HG03558 (cell line): ENCODE results near the gene HNF1A.

Experiments
- ATAC-seq: cut with Tn5 transposase; IDR thresholded peaks from one replicate; pipeline ENCODE4 v1.9.1; 2021; ENCODE audit warnings: moderate number of reproducible peaks; ENCODE audit not compliant: unreplicated experiment; ENCODE audit errors: extremely low read depth

Gene HNF1A

DNA sequence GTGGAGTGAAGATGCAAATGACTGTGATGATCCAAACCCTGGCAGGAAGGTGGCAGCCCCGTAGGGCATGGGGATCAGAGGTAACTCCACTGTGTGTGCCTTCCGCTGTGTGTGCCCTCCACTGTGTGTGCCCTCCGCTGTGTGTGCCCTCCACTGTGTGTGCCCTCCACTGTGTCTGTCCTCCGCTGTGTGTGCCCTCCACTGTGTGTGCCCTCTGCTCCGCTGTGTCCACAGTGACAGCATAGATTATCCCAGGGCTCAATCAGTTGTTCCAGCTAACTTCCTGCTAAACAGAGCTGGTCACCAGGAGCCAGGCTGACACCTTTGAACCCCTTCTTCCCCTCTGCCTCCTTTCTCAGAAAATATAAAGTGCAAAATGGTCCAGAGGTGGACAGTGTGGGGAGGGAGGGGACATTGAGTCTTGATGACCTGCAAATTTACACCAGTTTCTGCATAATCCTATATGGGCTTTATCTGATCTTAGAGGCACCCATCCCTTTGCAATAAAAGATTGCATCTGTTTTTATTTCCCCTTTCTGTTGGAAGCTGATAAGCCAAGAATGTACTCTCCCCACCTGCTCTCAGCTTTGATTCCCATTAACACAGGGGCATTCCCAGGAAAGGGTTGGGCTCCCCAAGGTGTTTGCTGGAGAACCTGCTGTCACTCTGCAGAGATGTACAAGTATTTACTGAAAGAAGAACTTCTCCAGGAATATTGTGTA, 21.6 kb upstream of the HNF1A start:
- ATAC-seq: no peak

DNA sequence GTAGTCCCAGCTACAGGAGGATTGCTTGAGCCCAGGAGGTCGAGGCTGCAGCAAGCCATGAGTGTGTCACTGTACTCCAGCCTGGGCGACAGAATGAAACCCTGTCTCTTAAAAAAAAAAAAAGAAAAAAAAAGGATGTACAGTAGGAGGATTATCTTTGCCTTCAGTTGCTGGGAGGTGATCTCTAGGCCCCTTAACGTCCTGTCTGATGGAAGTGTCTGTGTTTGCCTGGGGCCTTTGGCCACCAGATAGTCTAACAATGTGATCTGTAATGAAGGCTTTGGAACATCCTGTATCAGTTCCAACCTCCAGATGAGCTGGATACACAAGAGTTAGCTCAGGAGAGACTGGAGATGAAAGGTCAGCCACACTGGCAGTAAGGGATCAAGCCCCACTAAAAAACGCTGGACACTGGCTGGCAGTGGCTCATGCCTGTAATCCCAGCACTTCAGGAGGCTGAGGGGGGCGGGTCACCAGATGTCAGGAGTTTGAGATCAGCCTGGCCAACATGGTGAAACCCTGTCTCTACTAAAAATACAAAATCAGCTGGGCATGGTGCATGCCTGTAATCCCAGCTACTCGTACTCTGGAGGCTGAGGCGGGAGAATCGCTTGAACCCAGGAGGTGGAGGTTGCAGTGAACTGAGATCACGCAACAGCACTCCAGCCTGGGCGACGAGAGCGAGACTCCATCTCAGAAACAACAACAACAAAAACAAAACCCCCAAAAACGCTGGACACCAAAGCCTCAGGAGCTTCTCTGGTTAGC, 19.0 kb upstream of the HNF1A start:
- ATAC-seq: no peak

DNA sequence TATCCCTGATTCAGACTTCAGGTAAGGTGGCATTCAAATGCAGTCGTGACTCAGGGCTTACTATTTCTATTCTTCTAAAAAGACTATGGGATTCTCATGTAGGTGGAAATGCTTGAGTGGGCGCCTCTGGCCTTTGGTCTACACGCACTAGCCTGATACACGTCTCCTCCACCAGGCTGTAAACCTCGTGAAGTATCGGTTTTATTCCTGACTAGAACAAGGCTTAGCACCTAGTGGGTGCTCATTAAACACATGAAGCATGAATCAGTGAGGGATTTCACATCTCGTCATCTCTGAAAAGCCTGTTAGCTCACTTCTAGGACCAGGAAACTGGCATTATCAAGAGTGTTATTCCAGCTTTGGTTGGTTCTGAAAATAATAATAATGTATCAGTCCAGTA, 17.7 kb upstream of the HNF1A start:
- no peak for ATAC-seq

DNA sequence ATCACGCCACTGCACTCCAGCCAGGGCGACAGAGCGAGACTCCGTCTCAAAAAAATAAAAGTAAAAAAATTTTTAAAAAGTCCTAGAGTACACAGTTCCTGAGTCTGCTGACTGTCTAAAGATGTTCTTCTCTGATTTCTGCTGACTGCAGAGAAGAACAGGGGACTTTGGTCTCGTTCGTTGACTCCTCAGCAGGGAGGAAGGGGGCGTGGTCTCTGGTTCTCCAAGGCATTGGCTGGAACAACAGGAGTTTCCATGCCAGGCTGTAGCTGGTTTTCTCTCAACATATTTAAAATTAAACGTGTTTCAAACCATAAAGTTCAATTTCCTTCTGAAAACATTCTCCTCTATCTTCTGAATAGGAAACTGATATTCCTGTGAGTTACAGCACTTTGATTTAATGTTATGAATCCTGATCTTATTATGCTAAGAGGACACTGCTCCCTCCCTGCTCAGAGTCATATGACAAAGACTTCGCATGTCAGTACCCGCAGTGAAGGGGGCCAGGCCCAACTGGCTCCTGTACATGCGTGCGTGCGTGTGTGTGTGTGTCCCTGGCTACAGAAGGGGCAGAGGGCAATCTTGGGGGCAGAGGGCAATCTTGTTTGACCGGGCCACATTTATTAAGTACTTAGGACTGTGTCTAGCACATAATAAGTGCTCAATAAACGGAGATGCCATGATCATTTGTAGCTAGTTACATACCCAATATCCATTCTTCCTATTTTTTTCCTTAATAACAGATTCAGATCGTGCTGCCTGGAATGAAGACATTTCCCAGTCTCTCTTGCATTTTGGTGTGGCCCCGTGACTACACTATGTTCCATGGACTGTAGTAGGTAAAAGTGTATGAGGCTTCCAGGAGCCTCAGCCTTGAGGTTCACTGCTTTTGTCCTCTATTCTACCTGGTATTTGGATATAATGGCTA, 16.5 kb upstream of the HNF1A start:
- ATAC-seq: no peak

DNA sequence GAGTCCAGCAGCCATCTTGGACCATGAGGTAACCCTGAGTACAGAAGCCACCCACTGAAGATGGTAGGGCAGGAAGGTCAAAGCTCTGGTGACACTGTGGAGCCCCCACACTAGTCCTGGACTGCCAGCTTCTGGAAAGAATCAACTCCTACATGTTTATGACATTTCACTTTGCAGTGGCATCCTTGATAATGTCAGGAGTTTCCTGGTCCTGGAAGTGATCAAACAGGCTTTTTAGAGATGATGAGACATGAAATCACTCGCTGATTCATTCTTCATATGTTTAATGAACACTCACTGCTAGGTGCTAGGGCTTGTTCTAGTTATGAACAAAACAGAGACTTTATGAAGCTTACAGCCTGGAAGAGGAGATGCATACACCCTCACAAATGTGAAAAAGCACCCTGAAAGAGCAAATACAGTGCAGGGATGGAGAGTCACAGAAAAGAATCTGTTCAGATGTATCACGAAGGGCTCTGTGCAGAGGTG, 15.8 kb upstream of the HNF1A start:
- no peak for ATAC-seq

DNA sequence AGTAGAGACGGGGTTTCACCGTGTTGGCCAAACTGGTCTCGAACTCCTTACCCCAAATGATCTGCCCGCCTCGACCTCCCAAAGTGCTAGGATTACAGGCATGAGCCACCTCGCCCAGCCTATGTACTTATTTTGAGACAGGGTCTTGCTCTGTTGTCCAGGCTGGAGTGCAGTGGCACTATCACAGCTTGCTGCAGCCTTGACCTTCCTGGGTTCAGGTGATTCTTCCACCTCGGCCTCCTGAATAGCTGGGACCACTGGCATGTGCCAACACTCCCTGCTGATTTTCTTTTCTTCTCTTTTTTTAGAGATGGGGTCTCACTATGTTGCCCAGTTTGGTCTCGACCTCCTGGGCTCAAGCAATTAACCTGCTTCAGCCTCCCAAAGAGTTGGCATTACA, 14.0 kb upstream of the HNF1A start:
- ATAC-seq: no peak

DNA sequence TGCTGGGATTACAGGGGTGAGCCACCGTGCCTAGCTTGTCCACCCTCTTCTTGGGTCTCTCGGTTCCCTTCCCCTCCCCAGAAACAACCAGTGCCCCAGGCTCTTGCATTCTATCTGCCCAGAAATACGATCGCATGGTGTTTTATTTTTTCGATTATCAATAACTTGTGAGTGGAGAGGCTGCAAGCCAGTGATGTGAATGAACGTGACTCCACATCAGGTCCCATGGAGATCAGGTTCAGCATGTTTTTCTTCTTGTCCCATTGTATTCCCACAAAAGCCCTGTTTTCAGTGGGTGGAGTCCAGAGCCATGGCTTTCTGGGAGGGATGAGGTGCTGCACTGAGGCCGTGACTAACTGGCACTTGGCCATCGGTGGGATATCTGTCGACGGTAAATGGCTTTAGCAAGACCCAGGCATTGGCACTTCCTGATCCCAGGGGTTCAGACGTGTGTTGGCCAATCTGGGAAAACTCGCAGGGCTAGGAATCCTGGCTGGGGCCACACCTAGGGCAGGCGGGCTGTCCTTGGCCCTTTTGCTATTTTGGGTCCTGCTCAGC, 12.7 kb upstream of the HNF1A start:
- no peak for ATAC-seq

DNA sequence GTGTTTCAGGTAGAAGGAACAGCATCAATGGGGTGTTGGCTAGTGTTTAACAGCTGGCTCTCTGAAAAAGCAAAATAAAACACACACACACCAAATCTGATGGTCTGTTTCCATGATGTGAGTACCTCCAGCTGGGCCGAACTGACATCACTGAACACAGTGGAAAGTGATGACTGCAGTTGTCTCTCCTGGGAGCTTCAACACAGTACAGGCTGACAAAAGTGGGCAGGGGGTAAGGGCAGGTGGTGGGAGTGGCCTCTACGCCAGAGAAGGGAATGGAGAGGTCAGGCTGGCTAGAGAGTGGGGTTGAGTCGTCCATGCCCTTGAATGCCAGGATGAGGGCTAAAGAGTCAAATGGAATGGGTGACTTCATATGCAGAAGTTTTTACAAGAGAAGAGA, 8.0 kb upstream of the HNF1A start:
- no peak for ATAC-seq

DNA sequence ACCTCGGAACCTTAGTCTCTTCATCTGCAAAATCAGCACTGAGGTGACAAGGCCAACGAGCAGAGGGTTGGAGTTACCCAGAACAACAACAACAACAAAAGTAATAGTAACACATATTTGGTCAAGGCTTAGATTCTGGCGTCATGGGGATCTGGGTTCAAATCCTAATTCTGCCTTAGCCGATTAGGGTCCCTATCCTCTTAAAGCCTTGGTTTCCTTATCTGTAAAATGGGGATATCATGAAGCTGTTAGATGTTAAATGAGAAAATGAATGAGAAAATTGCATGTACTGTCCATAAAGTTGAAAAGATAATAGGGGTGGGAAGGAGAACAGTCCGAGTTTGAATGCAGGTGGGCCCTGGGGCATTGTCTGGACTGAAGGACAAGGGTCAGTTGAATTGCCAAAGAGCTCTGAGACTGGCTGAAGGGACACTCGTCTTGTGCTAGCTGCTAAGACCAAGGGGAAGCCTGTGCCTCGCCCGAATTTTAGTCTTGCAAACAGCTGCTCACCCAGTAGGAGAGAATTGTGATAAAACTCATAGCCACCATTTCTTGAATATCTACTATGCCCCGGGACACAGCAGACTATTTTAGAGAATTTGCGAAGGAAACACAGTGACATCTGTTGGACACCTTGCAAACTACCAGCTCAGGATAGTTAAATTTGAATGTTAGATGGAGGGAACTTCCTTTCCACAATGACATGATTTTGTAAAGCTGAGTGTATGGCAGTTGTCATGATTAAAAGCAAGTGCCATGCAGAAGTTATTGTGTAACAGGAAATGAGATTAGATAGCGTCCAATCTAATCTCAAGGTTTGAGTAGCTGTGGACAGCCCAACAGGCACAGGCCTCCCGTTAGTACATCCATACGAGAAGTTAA, 6.8 kb upstream of the HNF1A start:
- no peak for ATAC-seq

DNA sequence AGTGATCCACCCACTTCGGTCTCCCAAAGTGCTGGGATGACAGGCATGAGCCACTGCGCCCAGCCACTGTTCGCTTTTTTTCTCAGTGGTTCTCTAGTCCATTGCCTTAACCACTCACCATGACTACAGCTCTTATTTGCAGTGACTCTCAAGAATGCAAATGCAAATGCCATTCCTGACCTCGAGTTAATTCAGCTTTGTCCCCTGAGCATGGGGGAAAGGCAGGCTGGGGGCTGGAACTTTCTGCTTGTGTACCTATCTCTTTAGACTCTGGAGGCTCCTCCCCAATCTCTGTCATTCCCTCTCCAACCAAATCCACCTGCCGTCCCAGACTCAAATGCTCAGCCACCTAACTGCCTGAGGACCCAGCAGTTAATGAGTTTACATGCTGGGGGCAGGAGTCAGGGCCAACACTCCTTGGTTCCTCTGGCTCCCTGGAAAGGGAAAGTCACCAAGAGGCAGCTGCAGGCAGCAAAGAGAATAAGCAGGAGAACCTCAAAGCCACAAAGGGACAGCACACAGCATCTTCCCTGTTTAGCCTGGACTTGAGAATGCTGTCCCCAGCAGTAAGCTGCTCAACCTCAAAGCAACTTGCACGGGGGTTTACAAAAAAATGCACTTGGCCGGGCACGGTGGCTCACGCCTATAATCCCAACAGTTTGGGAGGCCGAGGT, 5.3 kb upstream of the HNF1A start:
- no peak for ATAC-seq

DNA sequence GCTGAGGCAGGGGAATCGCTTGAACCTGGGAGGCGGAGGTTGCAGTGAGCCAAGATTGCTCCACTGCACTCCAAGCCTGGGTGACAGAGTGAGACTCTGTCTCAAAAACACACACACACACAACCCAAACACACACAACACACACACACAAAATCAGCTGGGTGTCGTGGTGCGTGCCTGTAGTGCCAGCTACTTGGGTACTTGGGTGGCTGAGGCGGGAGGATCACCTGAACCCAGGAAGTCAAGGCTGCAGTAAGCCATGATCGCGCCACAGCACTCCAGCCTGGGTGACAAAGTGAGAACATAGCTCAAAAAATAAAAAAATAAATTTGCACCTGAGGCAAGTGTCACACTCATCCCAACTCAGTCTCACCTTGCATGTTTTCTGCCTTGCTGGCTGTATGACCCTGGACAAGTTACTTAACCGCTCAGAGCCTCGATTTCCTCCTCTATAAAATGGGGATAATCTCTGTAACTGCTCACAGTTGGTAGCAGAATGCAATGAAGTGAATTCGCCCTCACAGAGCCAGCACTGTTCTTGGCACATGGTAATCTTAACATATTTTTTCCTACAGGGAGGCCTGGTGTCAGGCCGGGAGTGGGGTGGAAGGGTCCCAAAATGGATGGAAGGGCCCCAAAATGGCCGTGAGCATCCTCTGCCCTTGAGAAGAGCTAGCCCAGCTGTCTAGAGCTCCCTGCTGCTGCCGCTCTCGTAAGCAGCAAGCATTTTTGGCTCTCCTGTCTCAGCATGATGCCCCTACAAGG, 630 bp upstream of the HNF1A start:
- no peak for ATAC-seq

DNA sequence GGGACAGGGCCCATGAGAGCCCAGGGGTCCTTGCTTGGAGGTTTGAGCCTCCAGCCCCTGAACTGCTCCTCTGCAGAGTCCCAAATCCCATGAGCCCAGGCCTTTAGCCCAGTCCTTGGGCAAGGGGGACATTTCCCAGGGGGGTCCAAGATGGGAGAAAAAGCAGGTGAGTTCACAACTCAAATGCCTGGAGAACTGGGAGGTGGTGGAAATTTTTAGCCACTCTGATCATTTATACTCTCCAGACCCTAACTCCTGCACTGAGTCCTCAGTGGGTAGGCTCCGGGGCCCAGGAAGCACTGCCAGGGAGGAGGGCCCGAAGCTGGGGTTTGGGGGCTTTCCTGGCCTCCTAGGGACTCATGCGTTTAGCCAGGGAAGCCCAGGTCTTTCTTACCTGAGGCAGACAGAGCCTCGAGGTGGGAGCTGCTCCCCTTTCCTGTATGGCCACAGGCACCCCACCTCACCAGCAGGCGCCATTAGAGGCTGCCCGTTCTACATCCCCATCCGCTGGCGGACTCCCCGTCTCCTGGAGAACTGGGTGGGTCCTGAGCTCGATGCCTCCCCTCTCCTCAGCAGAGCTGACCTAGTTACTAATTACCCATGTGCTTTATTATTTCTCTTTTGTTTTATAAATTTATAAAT, 998 bp downstream of the HNF1A start:
- no peak for ATAC-seq

DNA sequence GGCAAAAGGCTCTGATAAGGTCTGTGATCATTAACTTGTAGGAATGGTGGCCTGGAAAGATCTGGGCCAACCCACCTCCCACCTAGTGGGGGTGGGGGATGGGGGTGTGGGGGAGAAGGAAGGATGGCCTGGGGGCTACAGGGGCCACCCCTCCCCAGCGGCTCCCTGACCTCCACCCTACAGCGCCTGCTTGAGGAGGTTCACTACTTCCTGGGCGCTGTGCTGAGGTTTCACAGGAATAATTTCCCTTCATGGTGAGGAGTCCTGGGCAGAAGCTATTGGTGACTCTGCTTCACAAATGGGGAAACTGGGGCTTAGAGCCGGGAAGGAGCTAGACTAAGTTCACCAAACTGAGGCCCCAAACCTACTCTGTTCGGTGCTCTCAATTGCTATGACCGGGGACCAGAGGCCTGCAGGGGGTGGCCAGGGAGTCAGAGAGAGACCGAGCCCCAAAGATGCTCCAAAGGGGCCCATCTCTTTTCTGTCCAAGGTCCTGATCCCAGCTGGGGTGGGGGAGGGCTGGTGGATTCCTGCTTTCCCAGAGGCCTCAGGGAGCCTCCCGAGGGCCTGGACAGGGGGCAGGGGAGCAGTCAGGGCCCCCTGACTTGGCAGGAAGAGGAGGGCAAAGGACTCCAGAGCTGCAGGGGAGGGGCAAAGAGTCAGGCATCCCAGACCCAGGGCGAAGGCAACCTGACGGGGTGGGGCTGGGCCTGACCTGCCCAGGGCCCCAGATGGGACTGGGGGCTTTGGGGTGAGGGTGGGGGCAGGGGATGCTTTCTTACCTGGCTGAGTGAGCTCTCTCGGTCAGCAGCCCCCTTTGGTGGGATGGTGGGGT, 1.7 kb downstream of the HNF1A start:
- no peak for ATAC-seq

DNA sequence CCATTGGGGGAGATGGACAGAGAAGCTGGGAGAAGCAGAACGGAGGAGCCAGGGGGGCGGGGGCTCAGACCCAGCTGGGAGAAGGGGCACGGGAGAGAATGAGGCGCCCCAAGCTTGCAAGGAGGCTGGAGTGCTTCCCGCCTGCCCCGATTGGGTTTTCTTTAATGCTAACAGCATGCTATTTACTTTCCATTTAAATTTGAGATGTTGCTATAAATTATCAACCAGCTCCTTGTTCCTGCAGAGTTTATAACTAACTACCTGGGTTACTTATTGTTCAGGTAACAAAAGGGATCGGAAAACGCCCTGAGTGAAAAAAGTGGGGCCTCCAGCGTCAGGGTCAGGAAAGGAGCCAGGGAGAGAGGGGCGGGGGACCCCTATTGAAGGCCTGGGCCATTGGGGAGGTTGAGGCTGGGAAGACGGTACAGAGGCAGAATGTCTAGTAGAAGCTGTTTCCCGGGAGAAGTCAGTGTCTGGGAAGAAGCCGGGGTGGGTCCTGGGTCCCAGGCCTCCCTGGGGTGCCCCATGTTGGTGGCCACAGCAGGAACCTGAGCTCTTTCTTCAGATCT, 2.5 kb downstream of the HNF1A start:
- ATAC-seq: no peak

DNA sequence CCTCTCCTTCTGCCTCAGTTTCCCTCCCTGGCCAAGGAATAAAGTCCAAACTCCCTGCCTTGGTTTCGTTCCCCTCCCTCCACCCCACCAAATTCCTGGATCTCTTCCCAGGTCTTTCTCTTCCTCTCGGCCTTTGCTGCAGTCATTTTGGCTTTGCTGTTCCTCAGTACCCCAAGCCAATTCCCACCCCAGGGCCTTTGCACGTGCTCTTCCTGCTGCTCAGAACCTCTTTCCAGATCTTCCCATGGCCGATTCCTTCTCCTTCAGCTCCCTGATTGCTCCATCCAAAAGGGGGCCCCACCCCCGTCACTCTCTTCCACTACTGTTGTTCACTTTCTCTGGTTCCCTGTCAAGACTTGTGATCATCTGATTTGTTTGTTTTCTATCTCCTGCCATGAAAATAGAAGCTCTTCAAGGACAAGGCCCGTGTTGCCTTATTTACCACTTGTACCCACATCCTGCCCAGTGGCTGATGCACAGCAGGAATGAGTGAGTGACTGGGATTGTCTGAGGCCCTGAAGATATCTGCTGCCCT, 3.1 kb downstream of the HNF1A start:
- ATAC-seq: no peak

DNA sequence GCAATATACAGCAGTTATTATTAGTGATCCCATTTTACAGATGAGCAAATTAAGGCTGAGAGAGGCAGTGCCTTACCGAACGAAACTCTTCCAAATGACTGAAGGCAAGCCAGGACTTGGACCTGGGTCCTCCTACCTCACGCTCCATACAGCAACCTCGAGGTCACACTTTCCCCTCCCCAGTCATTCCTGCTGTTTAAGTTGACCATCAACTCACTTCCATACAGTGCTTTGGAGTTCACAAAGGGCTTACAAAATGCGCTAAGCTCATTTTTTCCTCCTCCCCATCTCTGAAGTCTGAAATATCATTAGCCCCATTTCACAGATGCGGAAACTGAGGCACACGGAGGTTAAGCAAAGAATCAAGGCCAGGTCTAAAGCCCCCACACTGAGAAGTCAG, 4.3 kb downstream of the HNF1A start:
- no peak for ATAC-seq
